Right lobe of liver (tissue), 5 donors: ENCODE data around the gene UGT2B28. TPM values are rescaled to one million over a fixed set of nuclear protein-coding genes. Genes with fewer than 3 reads are reported as not detected.

Experiments used
- total RNA-seq, 6 experiments: library from RNA; depleted of rRNA in 2 of 6; stranded (reverse); fragments of >200 nt in 2 of 6; fragmentation: NEBNext Ultra II Directional in 3 of 6; extraction: Animal tissue kit (Norgen Biotek cat#: 25700) in 3 of 6; gene quantifications; one replicate each; pipeline versions ENCODE4 v1.1.0 to v1.2.4, GENCODE V29; 2016 to 2023
- donor health status: DM: no; HTN: no; CAD: no.
- donor health status: DM: no; HTN: no; CAD: no.
- donor health status: DM: no; HTN: yes; CAD: no.
- donor health status: DM: no; HTN: yes; CAD: no.

The UGT2B28 gene
- total RNA-seq, 6 experiments from 2014 or later, result not detected

Other genes starting within 250 kb of the UGT2B28 start
- 100 to 1,000 TPM in 4 of 6 experiments, 10 to 100 TPM in 2; 88.5 to 377 (median 241) TPM for gene UGT2B7, start 184.0 kb upstream of the UGT2B28 start, total RNA-seq
- gene UGT2B11, start 65.7 kb upstream of the UGT2B28 start, total RNA-seq, result 1 to 10 TPM in 3 of 6 experiments, under 1 TPM in 3; 0.29 to 1.4 (median 1.1) TPM
- gene UGT2B4, start 215.4 kb downstream of the UGT2B28 start, total RNA-seq, result 1,000 to 10,000 TPM in 1 of 6 experiments, 100 to 1,000 TPM in 5; 397 to 2,108 (median 641) TPM